ENCODE measurements around the gene FAM222A. TPM values are rescaled to one million over a fixed set of nuclear protein-coding genes. Genes with fewer than 3 reads are reported as not detected.

FAM222A gene
- total RNA-seq, 3 donors from 2014 or later, result 1.7 to 4.4 (median 3.5) TPM

DNA sequence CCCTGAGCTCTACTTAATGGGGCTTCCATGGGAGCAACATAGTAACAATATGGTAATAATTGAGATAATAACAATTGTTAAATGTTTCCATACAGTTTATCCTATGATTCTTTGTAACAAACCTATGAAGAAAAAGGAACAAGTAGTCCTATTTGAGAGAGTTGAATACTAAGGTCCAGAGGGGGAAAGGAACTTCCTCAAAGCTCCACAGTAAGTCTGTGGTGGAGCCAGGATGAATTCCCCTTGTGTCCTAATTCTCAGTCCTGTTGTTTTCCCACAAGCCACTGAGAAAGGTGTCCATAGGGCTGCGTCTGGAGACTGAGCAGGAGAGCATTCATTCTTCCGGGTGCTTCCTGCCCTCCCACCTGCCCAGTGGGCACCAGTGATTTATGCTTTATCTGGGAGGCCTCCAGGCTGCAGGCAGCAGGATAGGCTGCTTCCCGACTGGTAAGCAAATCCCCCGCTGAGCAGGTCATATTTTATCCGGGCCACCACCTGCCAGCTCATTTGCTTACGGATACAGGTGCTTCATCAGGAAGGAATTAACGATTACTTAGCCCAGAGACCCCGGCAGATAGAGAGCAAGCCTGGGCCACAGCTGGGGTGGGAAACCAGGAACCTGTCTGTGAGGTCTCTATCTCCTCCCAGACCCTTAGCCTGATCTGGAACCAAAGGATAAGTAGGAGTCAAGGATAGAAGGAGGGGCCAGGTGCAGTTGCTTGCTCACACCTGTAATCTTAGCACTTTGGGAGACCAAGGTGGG, 33.9 kb upstream of the FAM222A start:
- ATAC-seq, result peak; percentile 63
- H3K4me1 ChIP-seq (ENCODE audit: low read depth), result peaks cover 7% of the 10 kb centered on the region

DNA sequence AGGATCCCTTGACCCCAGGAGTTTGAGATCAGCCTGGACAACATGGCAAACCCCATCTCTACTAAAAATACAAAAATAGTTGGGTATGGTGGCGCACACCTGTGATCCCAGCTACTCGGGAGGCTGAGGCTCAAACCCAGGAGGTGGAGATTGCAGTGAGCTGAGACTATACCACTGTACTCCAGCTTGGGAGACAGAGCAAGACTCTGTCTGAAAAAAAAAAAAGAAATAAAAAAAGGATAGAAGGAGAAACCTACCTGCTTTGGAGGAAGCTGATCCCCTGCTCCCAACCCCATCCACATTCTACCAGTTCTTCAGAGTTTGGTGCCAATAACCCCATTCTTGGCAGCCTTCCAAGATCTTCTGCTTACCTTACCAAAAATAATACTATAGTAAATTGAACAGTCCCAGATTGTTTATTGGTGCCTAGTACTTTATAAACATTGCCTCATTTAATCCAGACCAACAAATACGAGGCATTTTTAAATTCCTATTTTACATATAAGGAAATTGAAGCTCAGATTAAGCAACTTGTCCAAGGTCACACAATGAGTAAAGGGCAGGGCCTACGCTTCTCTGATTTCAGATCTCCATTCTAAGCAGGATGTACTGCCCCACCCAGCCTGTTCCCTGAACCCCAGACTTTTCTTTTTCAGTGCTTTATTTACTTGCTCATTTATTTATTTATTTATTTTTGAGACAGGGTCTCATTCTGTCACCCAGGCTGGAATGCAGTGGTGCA, 33.2 kb upstream of the FAM222A start:
- ATAC-seq, result peak; percentile 76
- TF ChIP-seq, protein P1, sequence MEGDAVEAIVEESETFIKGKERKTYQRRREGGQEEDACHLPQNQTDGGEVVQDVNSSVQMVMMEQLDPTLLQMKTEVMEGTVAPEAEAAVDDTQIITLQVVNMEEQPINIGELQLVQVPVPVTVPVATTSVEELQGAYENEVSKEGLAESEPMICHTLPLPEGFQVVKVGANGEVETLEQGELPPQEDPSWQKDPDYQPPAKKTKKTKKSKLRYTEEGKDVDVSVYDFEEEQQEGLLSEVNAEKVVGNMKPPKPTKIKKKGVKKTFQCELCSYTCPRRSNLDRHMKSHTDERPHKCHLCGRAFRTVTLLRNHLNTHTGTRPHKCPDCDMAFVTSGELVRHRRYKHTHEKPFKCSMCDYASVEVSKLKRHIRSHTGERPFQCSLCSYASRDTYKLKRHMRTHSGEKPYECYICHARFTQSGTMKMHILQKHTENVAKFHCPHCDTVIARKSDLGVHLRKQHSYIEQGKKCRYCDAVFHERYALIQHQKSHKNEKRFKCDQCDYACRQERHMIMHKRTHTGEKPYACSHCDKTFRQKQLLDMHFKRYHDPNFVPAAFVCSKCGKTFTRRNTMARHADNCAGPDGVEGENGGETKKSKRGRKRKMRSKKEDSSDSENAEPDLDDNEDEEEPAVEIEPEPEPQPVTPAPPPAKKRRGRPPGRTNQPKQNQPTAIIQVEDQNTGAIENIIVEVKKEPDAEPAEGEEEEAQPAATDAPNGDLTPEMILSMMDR (IDR thresholded peaks at IDR 0.05), result no peak

More for the DNA sequence above, 33.9 kb upstream of the FAM222A start:
- intact Hi-C loops (cut with DNase I, micrococcal nuclease), result no loop called here
- TF ChIP-seq, protein P1 (IDR thresholded peaks at IDR 0.05), result no peak
- H3K4me3 ChIP-seq, result no peak overlapping the region
- H3K36me3 ChIP-seq (ENCODE audit: low read depth), result no peaks in the 10 kb centered on the region
- no peaks in the 10 kb centered on the region for H3K9me3 ChIP-seq
- DNase-seq, result no peak

DNA sequence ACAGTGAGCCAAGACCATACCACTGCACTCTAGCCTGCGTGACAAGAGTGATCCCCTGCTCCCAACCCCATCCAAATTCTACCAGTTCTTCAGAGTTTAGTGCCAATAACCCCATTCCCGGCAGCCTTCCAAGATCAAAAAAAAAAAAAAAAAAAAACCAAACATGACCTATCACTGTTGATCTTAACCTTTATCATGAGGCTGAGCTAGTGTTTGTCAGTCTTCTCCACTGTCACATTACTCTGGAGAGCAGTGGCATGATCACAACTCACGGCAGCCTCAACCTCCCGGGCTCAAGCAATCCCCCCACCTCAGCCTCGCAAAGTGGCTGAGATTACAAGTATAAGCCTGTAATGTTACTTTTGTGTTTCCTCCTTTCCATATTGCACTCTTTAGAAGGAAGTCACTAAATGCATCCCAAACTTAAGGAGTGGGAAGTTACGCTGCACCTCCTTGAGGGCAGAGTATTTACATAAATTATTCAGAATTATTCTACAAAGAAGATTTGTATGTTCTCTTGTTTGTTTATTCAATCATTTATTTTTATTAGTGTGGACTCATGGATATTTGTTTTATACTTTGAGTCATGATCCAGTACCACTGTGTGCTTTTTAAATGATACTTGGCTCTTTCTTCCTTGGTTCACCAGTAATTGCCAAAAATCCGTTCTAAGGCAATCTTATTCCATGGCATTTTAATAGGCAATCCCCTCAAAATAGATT, 31.5 kb upstream of the FAM222A start:
- intact Hi-C loops (cut with DNase I, micrococcal nuclease), result no loop called here
- Histone ChIP-seq H3K4me1 (ENCODE audit: low read depth) (peaks cover 8% of the 10 kb centered on the region), H3K4me3 (no peak overlapping the region), H3K9me3 (no peaks in the 10 kb centered on the region), H3K36me3 (ENCODE audit: low read depth) (no peaks in the 10 kb centered on the region)
- TF ChIP-seq, protein P1 (IDR thresholded peaks at IDR 0.05), result no peak
- no peak for ATAC-seq
- no peak for DNase-seq

More for the DNA sequence above, 33.2 kb upstream of the FAM222A start:
- intact Hi-C loops (cut with DNase I, micrococcal nuclease), result no loop called here
- peaks cover 7% of the 10 kb centered on the region for H3K4me1 ChIP-seq (ENCODE audit: low read depth)
- H3K9me3 ChIP-seq, result no peaks in the 10 kb centered on the region
- H3K4me3 ChIP-seq, result no peak overlapping the region
- no peaks in the 10 kb centered on the region for H3K36me3 ChIP-seq (ENCODE audit: low read depth)
- DNase-seq, result peak in 1 of 3 donors; percentile 55

DNA sequence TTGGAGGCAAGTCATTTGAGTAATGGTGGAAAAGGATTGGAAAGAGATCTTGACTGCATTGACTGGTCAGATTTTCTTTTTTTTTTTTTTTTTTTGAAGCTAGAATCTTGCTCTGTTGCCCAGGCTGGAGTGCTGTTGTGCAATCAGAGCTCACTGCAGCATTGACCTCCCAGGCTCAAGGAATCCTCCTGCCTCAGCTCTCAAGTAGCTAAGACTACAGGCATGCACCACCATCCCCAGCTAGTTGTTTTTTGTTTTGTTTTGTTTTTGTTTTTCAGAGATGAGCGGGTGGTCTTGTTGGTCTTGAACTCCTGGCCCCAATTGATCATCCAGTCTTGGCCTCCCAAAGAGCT, 30.9 kb upstream of the FAM222A start:
- peaks cover 13% of the 10 kb centered on the region for H3K4me1 ChIP-seq (ENCODE audit: low read depth)
- no peak overlapping the region for H3K4me3 ChIP-seq
- H3K9me3 ChIP-seq, result no peaks in the 10 kb centered on the region
- TF ChIP-seq, protein P1 (IDR thresholded peaks at IDR 0.05), result no peak
- H3K36me3 ChIP-seq (ENCODE audit: low read depth), result no peaks in the 10 kb centered on the region
- DNase-seq (no peak), ATAC-seq (no peak)
- intact Hi-C loops (cut with DNase I, micrococcal nuclease), result no loop called here

DNA sequence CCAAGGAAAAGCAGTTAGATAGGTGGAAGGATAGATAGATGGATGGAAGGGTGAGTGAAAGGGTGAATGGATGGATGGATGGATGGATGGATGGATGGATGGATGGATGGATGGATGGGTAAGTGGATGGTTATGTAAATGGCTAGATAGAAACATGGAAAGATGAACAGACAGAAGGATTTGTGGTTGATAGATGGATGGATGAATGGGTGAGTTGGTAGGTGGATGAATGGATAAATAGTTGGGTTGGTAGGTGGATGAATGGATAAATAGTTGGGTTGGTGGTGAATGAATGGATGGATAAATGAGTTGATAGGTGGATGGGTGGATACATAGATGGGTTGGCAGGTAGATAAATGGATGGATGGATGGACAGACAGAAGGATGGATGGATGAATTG, 30.3 kb upstream of the FAM222A start:
- ATAC-seq (no peak), DNase-seq (no peak)
- no peaks in the 10 kb centered on the region for H3K9me3 ChIP-seq
- H3K4me1 ChIP-seq (ENCODE audit: low read depth), result peaks cover 14% of the 10 kb centered on the region
- no peak overlapping the region for H3K4me3 ChIP-seq
- intact Hi-C loops (cut with DNase I, micrococcal nuclease), result no loop called here
- TF ChIP-seq, protein P1 (IDR thresholded peaks at IDR 0.05), result no peak
- no peaks in the 10 kb centered on the region for H3K36me3 ChIP-seq (ENCODE audit: low read depth)

All from mucosa of descending colon (tissue), 3 donors.